AG10803 (cell line): ENCODE results near the gene PITX3.

Source experiments
- DNase-seq: peaks from one replicate; pipeline ENCODE4 v3.0.0; 2010; ENCODE audit warnings: low read depth
- H3K4me3 ChIP-seq: 2 replicates; pipeline ENCODE4 v1.5.1; 2011; ENCODE audit warnings: mild to moderate bottlenecking, low read length, control low read depth
- TF ChIP-seq, protein P1 (sequence below): conservative IDR thresholded peaks from 2 replicates; pipeline ENCODE4 v1.5.1; 2011; ENCODE audit warnings: mild to moderate bottlenecking, low read length, control low read depth, inconsistent platforms

PITX3 gene

DNA sequence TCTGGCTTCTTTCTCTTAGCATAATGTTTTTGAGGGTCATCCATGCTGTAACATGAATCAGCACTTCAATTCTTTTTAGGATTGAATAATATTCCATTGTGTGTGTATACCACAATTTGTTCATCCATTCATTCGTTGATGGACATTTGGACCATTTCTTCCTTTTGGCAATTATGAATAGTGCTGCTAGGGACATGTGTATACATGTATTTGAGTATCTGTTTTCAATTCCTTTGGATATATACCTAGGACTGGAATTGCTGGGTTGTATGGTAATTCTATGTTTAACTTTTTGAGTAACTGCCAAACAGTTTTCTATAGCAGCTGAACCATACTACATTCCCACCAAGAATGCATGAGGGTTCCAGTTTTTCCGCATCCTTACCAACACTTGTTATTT lies 43.2 kb upstream of the PITX3 start:
- DNase-seq: no peak
- TF ChIP-seq, protein P1, sequence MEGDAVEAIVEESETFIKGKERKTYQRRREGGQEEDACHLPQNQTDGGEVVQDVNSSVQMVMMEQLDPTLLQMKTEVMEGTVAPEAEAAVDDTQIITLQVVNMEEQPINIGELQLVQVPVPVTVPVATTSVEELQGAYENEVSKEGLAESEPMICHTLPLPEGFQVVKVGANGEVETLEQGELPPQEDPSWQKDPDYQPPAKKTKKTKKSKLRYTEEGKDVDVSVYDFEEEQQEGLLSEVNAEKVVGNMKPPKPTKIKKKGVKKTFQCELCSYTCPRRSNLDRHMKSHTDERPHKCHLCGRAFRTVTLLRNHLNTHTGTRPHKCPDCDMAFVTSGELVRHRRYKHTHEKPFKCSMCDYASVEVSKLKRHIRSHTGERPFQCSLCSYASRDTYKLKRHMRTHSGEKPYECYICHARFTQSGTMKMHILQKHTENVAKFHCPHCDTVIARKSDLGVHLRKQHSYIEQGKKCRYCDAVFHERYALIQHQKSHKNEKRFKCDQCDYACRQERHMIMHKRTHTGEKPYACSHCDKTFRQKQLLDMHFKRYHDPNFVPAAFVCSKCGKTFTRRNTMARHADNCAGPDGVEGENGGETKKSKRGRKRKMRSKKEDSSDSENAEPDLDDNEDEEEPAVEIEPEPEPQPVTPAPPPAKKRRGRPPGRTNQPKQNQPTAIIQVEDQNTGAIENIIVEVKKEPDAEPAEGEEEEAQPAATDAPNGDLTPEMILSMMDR: no peak
- H3K4me3 ChIP-seq: no peak overlapping the region

DNA sequence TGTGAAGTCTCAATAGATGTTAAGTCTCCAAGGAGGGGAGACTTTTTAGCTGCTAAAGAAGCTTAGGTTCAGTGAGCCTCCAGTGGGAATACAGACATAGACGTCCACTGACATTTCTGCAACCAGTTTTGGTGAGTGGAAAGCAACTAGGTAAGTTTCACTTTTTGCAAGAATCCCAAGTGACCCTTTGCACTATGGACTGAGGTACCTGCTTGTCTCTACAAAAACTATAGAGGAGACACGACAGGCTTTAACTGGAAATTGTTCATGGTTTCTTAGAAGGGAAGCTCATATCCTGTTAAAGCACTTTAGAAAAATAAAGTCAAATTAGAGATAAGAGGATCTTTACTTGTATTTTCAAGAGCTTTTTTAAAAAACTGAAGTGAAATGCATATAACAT lies 42.6 kb upstream of the PITX3 start:
- TF ChIP-seq, protein P1: no peak
- no peak overlapping the region for H3K4me3 ChIP-seq
- DNase-seq: no peak

DNA sequence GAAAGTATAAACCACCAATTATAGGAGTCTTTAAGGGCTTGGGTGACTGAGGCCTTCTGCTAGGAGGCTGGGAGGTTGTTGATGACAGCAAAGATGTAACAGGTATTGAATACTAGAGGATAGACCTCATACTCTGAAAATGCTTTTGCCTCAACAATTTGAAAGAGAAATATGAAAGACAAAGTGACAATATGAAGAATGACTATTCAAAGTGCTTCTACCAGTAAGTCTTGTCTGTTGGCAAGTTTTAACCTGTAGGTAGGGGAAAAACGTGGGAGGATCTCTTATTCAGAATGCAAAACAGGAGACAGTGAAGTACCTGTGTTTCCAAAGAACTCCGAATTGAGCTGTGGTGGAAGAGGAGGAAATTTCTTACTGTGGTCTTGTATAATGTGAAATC lies 42.2 kb upstream of the PITX3 start:
- DNase-seq: no peak
- H3K4me3 ChIP-seq: no peak overlapping the region
- TF ChIP-seq, protein P1: no peak

- TF ChIP-seq, protein P1: no peak
- DNase-seq: no peak
- no peak overlapping the region for H3K4me3 ChIP-seq
Observed at GRCh38 chr10:102281102-102281487, 39.8 kb upstream of the PITX3 start.

- DNase-seq: no peak
- peak overlapping the region; percentile 16; the same call in 1 of the 2 replicates for H3K4me3 ChIP-seq
- TF ChIP-seq, protein P1: no peak
Observed at GRCh38 chr10:102280397-102281101, 39.2 kb upstream of the PITX3 start.

- TF ChIP-seq, protein P1: no peak
- H3K4me3 ChIP-seq: no peak overlapping the region
- DNase-seq: no peak
Observed at GRCh38 chr10:102279104-102279503, 37.8 kb upstream of the PITX3 start.

DNA sequence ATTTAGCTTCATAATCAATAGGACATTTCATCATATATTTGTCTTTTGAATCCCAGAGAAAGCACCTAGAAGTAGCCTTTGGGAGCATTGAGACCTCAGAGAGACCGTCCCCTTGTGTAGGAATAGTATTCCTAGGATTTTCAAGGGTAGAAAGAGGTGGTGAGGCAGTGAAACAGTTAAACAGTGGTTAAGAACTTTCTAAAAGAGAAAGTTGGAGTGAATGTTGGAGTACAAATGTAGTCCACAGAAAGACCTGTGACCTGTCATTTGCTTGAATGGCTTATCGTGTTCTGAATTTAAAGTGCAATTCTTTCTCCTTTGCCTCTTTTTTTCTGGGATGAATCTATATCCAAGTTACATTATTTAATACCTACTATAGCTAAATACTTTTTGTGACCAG lies 34.0 kb upstream of the PITX3 start:
- TF ChIP-seq, protein P1: no peak
- DNase-seq: no peak
- no peak overlapping the region for H3K4me3 ChIP-seq
